ENCODE measurements around the gene NGFR.
A peak's percentile ranks its signal among the peaks of the same experiment; 100 is the strongest.

Gene NGFR

DNA sequence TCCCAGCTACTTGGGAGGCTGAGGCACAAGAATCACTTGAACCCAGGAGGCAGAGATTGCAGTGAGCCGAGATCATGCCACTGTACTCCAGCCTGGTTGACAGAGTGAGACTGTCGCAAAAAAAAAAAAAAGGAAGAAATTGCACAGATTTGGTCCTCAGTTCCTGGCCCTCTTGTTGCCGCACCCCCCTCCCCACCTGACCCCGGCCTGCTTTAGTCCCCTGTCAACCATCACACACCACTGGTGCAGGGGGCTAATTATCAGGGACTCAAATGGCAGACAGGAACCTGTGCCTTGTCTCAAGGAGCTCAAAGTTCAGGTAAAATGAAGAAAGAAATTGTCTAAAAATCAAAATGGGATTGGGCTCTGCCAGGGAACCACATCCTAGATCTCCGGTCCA, 28.1 kb downstream of the NGFR start:
- ATAC-seq (ENCODE audit: low read depth) (no peak), DNase-seq (ENCODE audit: low spot score) (no peak)
- peaks cover 15% of the 10 kb centered on the region for H3K4me1 ChIP-seq (ENCODE audit: insufficient read depth, poor library complexity, severe bottlenecking)
- TF ChIP-seq, protein P1, sequence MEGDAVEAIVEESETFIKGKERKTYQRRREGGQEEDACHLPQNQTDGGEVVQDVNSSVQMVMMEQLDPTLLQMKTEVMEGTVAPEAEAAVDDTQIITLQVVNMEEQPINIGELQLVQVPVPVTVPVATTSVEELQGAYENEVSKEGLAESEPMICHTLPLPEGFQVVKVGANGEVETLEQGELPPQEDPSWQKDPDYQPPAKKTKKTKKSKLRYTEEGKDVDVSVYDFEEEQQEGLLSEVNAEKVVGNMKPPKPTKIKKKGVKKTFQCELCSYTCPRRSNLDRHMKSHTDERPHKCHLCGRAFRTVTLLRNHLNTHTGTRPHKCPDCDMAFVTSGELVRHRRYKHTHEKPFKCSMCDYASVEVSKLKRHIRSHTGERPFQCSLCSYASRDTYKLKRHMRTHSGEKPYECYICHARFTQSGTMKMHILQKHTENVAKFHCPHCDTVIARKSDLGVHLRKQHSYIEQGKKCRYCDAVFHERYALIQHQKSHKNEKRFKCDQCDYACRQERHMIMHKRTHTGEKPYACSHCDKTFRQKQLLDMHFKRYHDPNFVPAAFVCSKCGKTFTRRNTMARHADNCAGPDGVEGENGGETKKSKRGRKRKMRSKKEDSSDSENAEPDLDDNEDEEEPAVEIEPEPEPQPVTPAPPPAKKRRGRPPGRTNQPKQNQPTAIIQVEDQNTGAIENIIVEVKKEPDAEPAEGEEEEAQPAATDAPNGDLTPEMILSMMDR (IDR thresholded peaks at IDR 0.05; ENCODE audit: poor library complexity, severe bottlenecking), result no peak
- no peak overlapping the region for H3K27ac ChIP-seq (ENCODE audit: poor library complexity, severe bottlenecking)
- H3K36me3 ChIP-seq (ENCODE audit: low read depth), result no peaks in the 10 kb centered on the region
- no peak overlapping the region for H3K4me3 ChIP-seq (ENCODE audit: severe bottlenecking)
- H3K27me3 ChIP-seq (ENCODE audit: insufficient read depth, poor library complexity, severe bottlenecking), result no peaks in the 10 kb centered on the region
- H3K9me3 ChIP-seq (ENCODE audit: severe bottlenecking), result no peaks in the 10 kb centered on the region

DNA sequence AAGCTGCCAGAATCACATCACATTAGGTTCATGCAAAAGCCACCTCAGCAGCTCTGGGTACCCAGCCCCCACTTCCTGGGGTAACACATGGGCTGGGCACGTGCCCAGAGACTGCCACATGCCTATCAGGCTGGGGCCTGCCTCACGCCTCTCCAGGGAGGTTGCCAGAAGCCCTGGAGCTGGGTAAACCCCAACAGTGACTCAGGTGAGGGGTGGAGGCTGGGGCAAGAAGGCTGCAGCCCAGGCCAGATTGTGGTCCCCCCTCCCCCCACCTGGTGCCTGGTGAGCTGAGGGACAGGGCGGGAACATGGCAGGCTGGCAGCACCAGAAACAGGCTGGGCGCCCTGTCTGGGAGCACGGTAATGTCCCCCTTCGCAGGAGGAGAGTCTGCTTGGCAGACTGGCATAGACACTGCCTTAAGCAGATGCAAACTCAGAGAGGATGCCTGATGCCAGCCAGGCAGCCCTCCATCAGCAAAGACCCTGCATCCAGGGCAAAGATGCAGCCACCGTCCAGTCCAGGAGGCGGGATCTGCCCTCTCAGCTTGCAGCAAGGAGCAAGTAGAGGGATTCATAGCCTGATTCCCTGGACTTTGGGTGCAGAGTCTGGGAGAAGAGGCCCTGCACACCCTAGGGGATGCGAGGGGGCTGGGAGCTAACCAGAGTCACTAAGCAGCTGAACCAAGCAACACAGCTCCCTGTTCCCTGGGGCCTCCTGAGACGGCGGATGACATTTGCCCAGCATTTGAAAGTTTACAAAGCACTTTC, 28.8 kb downstream of the NGFR start:
- Histone ChIP-seq H3K36me3 (ENCODE audit: low read depth) (no peaks in the 10 kb centered on the region), H3K27me3 (ENCODE audit: insufficient read depth, poor library complexity, severe bottlenecking) (no peaks in the 10 kb centered on the region), H3K27ac (ENCODE audit: poor library complexity, severe bottlenecking) (no peak overlapping the region), H3K4me1 (ENCODE audit: insufficient read depth, poor library complexity, severe bottlenecking) (peaks cover 15% of the 10 kb centered on the region), H3K4me3 (ENCODE audit: severe bottlenecking) (no peak overlapping the region), H3K9me3 (ENCODE audit: severe bottlenecking) (no peaks in the 10 kb centered on the region)
- DNase-seq (ENCODE audit: low spot score), result peak; percentile 98
- TF ChIP-seq, protein P1 (IDR thresholded peaks at IDR 0.05; ENCODE audit: poor library complexity, severe bottlenecking), result no peak
- peak; percentile 97 for ATAC-seq (ENCODE audit: low read depth)

DNA sequence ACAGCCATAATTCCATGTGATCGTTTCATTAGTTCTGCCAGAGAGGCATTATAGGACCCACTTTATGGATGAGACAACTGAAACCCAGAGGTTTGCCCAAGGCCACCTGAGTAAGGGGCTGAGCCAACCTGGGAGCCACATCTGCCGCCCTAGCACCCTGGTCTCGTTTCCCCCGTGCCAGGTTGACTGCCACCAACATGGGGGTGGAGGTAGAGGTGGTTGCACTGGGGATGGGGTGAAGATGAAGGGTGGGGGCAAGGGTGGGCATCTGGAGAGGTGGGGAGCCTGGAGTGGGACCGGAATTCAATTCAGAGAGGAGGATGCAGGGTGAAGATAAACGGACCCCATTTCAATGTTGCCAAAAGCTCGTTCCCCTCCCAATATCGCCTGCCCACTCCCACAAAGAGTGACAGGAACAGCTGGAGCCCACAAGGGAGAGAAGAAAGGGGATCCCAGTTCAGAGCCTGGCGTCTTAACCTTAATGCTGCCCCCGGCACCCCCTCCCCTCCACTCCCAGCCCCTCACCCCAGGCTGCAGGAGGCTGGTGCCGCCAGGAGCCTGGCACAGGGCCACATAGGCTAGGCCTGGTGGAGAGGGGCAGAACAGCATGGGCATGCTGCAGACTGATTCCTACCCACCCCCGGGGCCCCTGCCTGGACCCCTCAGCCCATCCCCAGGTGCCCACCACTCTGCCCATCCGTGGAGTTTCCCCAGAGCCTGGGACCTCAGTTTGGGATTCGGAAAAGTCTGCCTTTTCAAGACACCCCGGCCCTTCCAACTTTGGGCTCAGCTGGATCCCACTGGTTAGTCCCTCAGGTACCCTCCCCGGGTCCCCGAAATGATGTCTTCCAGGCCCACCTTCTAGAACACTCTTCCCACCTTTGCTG, 29.6 kb downstream of the NGFR start:
- Histone ChIP-seq H3K36me3 (ENCODE audit: low read depth) (no peaks in the 10 kb centered on the region), H3K27ac (ENCODE audit: poor library complexity, severe bottlenecking) (no peak overlapping the region), H3K27me3 (ENCODE audit: insufficient read depth, poor library complexity, severe bottlenecking) (no peaks in the 10 kb centered on the region), H3K9me3 (ENCODE audit: severe bottlenecking) (no peaks in the 10 kb centered on the region), H3K4me1 (ENCODE audit: insufficient read depth, poor library complexity, severe bottlenecking) (peaks cover 15% of the 10 kb centered on the region), H3K4me3 (ENCODE audit: severe bottlenecking) (no peak overlapping the region)
- DNase-seq (ENCODE audit: low spot score) (no peak), ATAC-seq (ENCODE audit: low read depth) (no peak)
- TF ChIP-seq, protein P1 (IDR thresholded peaks at IDR 0.05; ENCODE audit: poor library complexity, severe bottlenecking), result no peak

DNA sequence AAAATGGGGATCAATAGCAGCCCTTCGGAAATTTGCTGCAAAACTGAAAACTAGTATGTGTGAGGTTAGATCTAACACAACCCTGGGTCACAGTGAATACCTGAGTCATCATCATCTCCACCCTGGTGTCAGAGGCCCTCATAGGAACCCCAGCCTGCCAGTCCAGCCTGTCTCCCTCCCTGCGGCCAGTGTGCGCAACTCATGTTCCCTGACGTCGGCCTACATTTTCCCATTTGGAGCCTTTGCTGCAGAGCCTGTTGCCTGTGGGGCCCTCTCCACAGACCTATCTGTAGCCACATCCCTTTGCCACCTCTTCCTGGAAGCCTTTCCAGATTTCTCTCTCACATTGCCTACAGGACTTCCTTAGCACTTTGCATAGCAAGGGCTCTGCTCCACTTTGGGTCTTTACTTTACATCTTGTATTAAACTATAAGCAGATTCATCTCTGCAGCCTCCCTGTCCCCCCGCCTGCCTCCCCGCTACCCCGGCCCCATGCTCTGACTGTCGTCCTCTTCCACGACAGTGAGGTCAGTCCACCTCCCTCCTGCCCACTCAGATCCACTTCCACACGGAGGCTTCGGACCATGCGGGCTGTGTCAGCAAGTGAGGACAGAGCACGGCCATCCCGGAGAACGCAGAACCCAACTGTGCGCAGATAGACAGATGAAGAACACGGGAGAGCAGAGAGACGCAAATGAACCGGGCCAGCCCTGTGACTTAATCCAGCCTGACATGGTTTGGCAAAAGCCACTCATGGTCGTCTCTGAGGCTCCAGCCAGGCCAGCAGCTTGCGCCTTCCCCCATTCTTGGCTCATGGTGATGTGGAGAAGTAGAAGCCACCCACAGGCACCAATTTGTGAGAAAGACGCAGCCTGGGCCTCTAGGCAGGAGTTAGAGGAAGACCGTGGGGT, 31.0 kb downstream of the NGFR start:
- no peaks in the 10 kb centered on the region for H3K36me3 ChIP-seq (ENCODE audit: low read depth)
- ATAC-seq (ENCODE audit: low read depth), result no peak

More for the DNA sequence above, 31.0 kb downstream of the NGFR start:
- H3K9me3 ChIP-seq (ENCODE audit: severe bottlenecking), result no peaks in the 10 kb centered on the region
- H3K27me3 ChIP-seq (ENCODE audit: insufficient read depth, poor library complexity, severe bottlenecking), result no peaks in the 10 kb centered on the region
- TF ChIP-seq, protein P1 (IDR thresholded peaks at IDR 0.05; ENCODE audit: poor library complexity, severe bottlenecking), result no peak
- peaks cover 15% of the 10 kb centered on the region for H3K4me1 ChIP-seq (ENCODE audit: insufficient read depth, poor library complexity, severe bottlenecking)
- no peak overlapping the region for H3K4me3 ChIP-seq (ENCODE audit: severe bottlenecking)
- no peak for DNase-seq (ENCODE audit: low spot score)
- no peak overlapping the region for H3K27ac ChIP-seq (ENCODE audit: poor library complexity, severe bottlenecking)
